Measurements from ENCODE around the gene RUVBL2.

Gene RUVBL2

GRCh38 chr19:48965040-48965805, 28.5 kb upstream of the RUVBL2 start, which contains the start of gene FTL (continued):
- TF ChIP-seq ZSCAN16 (tag by site-specific recombination; IDR thresholded peaks at IDR 0.05) (no peak; the same call in 1 of the 2 replicates), ZNF610 (tag by site-specific recombination; IDR thresholded peaks at IDR 0.05; ENCODE audit: borderline replicate concordance) (no peak; the same call in 1 of the 2 replicates), ZNF596 (tag by site-specific recombination; IDR thresholded peaks at IDR 0.05) (no peak), ZNF266 (tag by site-specific recombination; IDR thresholded peaks at IDR 0.05; ENCODE audit: low read depth) (no peak), ZNF311 (tag by site-specific recombination; IDR thresholded peaks at IDR 0.05; ENCODE audit: borderline replicate concordance) (no peak), ZNF544 (tag by site-specific recombination; IDR thresholded peaks at IDR 0.05) (no peak), YY2 (tag by site-specific recombination; IDR thresholded peaks at IDR 0.05) (no peak; the same call in none of the 2 replicates), ZBTB49 (tag by site-specific recombination; IDR thresholded peaks at IDR 0.05; ENCODE audit: low read depth) (no peak), ZNF792 (tag by site-specific recombination; IDR thresholded peaks at IDR 0.05) (no peak), ZNF2 (tag by site-specific recombination; IDR thresholded peaks at IDR 0.05) (peak; percentile 79), ZNF280C (tag by site-specific recombination; IDR thresholded peaks at IDR 0.05) (no peak), ZNF549 (tag by site-specific recombination; IDR thresholded peaks at IDR 0.05) (no peak), ZNF658 (tag by site-specific recombination; IDR thresholded peaks at IDR 0.05) (no peak), ZNF629 (tag by site-specific recombination; IDR thresholded peaks at IDR 0.05) (peak; percentile 45; the same call in 1 of the 2 replicates), ZNF221 (tag by site-specific recombination; IDR thresholded peaks at IDR 0.05; ENCODE audit: borderline replicate concordance) (no peak), SALL2 (tag by site-specific recombination; IDR thresholded peaks at IDR 0.05; ENCODE audit: borderline replicate concordance) (no peak)
- TF ChIP-seq, protein P1, sequence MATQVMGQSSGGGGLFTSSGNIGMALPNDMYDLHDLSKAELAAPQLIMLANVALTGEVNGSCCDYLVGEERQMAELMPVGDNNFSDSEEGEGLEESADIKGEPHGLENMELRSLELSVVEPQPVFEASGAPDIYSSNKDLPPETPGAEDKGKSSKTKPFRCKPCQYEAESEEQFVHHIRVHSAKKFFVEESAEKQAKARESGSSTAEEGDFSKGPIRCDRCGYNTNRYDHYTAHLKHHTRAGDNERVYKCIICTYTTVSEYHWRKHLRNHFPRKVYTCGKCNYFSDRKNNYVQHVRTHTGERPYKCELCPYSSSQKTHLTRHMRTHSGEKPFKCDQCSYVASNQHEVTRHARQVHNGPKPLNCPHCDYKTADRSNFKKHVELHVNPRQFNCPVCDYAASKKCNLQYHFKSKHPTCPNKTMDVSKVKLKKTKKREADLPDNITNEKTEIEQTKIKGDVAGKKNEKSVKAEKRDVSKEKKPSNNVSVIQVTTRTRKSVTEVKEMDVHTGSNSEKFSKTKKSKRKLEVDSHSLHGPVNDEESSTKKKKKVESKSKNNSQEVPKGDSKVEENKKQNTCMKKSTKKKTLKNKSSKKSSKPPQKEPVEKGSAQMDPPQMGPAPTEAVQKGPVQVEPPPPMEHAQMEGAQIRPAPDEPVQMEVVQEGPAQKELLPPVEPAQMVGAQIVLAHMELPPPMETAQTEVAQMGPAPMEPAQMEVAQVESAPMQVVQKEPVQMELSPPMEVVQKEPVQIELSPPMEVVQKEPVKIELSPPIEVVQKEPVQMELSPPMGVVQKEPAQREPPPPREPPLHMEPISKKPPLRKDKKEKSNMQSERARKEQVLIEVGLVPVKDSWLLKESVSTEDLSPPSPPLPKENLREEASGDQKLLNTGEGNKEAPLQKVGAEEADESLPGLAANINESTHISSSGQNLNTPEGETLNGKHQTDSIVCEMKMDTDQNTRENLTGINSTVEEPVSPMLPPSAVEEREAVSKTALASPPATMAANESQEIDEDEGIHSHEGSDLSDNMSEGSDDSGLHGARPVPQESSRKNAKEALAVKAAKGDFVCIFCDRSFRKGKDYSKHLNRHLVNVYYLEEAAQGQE (tag by site-specific recombination; IDR thresholded peaks at IDR 0.05): peak; percentile 76
- TF ChIP-seq, protein P2, sequence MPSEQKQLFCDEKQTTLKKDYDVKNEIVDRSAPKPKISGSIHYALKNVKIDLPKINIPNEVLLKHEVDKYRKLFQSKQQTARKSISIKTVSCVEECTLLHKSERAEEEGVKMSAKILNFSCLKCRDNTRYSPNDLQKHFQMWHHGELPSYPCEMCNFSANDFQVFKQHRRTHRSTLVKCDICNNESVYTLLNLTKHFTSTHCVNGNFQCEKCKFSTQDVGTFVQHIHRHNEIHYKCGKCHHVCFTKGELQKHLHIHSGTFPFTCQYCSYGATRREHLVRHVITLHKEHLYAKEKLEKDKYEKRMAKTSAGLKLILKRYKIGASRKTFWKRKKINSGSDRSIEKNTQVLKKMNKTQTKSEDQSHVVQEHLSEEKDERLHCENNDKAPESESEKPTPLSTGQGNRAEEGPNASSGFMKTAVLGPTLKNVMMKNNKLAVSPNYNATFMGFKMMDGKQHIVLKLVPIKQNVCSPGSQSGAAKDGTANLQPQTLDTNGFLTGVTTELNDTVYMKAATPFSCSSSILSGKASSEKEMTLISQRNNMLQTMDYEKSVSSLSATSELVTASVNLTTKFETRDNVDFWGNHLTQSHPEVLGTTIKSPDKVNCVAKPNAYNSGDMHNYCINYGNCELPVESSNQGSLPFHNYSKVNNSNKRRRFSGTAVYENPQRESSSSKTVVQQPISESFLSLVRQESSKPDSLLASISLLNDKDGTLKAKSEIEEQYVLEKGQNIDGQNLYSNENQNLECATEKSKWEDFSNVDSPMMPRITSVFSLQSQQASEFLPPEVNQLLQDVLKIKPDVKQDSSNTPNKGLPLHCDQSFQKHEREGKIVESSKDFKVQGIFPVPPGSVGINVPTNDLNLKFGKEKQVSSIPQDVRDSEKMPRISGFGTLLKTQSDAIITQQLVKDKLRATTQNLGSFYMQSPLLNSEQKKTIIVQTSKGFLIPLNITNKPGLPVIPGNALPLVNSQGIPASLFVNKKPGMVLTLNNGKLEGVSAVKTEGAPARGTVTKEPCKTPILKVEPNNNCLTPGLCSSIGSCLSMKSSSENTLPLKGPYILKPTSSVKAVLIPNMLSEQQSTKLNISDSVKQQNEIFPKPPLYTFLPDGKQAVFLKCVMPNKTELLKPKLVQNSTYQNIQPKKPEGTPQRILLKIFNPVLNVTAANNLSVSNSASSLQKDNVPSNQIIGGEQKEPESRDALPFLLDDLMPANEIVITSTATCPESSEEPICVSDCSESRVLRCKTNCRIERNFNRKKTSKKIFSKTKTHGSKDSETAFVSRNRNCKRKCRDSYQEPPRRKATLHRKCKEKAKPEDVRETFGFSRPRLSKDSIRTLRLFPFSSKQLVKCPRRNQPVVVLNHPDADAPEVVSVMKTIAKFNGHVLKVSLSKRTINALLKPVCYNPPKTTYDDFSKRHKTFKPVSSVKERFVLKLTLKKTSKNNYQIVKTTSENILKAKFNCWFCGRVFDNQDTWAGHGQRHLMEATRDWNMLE (tag by site-specific recombination; conservative IDR thresholded peaks at IDR 0.05; ENCODE audit: low read depth): no peak
- TF ChIP-seq, protein P3, sequence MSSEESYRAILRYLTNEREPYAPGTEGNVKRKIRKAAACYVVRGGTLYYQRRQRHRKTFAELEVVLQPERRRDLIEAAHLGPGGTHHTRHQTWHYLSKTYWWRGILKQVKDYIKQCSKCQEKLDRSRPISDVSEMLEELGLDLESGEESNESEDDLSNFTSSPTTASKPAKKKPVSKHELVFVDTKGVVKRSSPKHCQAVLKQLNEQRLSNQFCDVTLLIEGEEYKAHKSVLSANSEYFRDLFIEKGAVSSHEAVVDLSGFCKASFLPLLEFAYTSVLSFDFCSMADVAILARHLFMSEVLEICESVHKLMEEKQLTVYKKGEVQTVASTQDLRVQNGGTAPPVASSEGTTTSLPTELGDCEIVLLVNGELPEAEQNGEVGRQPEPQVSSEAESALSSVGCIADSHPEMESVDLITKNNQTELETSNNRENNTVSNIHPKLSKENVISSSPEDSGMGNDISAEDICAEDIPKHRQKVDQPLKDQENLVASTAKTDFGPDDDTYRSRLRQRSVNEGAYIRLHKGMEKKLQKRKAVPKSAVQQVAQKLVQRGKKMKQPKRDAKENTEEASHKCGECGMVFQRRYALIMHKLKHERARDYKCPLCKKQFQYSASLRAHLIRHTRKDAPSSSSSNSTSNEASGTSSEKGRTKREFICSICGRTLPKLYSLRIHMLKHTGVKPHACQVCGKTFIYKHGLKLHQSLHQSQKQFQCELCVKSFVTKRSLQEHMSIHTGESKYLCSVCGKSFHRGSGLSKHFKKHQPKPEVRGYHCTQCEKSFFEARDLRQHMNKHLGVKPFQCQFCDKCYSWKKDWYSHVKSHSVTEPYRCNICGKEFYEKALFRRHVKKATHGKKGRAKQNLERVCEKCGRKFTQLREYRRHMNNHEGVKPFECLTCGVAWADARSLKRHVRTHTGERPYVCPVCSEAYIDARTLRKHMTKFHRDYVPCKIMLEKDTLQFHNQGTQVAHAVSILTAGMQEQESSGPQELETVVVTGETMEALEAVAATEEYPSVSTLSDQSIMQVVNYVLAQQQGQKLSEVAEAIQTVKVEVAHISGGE (tag by site-specific recombination; conservative IDR thresholded peaks at IDR 0.05; ENCODE audit: low read depth): peak; percentile 60
- TF ChIP-seq, protein P4, sequence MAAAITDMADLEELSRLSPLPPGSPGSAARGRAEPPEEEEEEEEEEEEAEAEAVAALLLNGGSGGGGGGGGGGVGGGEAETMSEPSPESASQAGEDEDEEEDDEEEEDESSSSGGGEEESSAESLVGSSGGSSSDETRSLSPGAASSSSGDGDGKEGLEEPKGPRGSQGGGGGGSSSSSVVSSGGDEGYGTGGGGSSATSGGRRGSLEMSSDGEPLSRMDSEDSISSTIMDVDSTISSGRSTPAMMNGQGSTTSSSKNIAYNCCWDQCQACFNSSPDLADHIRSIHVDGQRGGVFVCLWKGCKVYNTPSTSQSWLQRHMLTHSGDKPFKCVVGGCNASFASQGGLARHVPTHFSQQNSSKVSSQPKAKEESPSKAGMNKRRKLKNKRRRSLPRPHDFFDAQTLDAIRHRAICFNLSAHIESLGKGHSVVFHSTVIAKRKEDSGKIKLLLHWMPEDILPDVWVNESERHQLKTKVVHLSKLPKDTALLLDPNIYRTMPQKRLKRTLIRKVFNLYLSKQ (tag by site-specific recombination; IDR thresholded peaks at IDR 0.05; ENCODE audit: borderline replicate concordance): no peak
